HEK293 (cell line): ENCODE results near the gene C6orf136.

Experiments used
- CTCF ChIA-PET: fragments of 350-600 bp; formaldehyde crosslinking; extraction: SDS; loops from one replicate; lab custom pipeline; 2021; ENCODE audit warnings: antibody characterized with exemption; lab: Yijun Ruan, JAX
- POLR2A ChIA-PET: fragments of 300-600 bp; formaldehyde crosslinking; extraction: SDS; loops from one replicate; lab custom pipeline; 2020; ENCODE audit warnings: antibody characterized with exemption, inconsistent platforms; lab: Yijun Ruan, JAX
- H3K27ac ChIP-seq: fragments of 200-500 bp; sonication (Bioruptor generic); 2 replicates; pipeline ENCODE4 v1.5.1; 2014; ENCODE audit warnings: low read depth, low read length, control low read depth, inconsistent platforms; ENCODE audit errors: extremely low read depth
- H3K36me3 ChIP-seq, 2 experiments: fragments of 200-500 bp in 1 of 2; sonication (Bioruptor generic) in 1 of 2; 1 replicate in 1 of 2; 2 replicates in 1 of 2; pipeline ENCODE4 v1.5.1; 2014 to 2017; ENCODE audit warnings: inconsistent platforms in 2 of 2, low read length in 2 of 2; ENCODE audit not compliant: control insufficient read depth in 2 of 2, insufficient read depth in 1 of 2
- H3K4me1 ChIP-seq: fragments of 200-500 bp; sonication (Bioruptor generic); 2 replicates; pipeline ENCODE4 v1.5.1; 2014; ENCODE audit warnings: mild to moderate bottlenecking, low read length, inconsistent platforms; ENCODE audit not compliant: control insufficient read depth, insufficient read depth
- H3K4me3 ChIP-seq: 2 replicates; pipeline ENCODE4 v1.5.1; 2011; ENCODE audit warnings: low read depth, mild to moderate bottlenecking, control low read depth, low read length, moderate library complexity
- H3K9me3 ChIP-seq: fragments of 200-500 bp; sonication (Bioruptor generic); 2 replicates; pipeline ENCODE4 v1.5.1; 2014; ENCODE audit warnings: low read depth, low read length, inconsistent platforms; ENCODE audit not compliant: control insufficient read depth, insufficient read depth
- HOXC10 ChIP-seq: sonication (generic); formaldehyde crosslinking; IDR thresholded peaks from 2 replicates; pipeline ENCODE4 v1.8.1; 2023; ENCODE audit warnings: mild to moderate bottlenecking, missing genetic modification reagents
- OVOL3 ChIP-seq: fragments of 450-650 bp; formaldehyde crosslinking; IDR thresholded peaks from 2 replicates; pipeline ENCODE4 v1.5.1; 2016; ENCODE audit warnings: missing biosample characterization, missing genetic modification characterization
- PRDM1 ChIP-seq: fragments of 450-650 bp; formaldehyde crosslinking; IDR thresholded peaks from 2 replicates; pipeline ENCODE4; 2016; ENCODE audit warnings: missing biosample characterization, missing genetic modification characterization
- PRDM10 ChIP-seq: fragments of 450-650 bp; formaldehyde crosslinking; IDR thresholded peaks from 2 replicates; pipeline ENCODE4 v1.5.1; 2016; ENCODE audit warnings: missing biosample characterization, missing genetic modification characterization
- SP3 ChIP-seq: fragments of 450-650 bp; formaldehyde crosslinking; IDR thresholded peaks from 2 replicates; pipeline ENCODE4 v1.5.1; 2016; ENCODE audit warnings: missing biosample characterization, missing genetic modification characterization
- ZBTB20 ChIP-seq: fragments of 450-650 bp; formaldehyde crosslinking; IDR thresholded peaks from 2 replicates; pipeline ENCODE4 v1.5.1; 2016; ENCODE audit warnings: missing biosample characterization, missing genetic modification characterization
- ZBTB26 ChIP-seq: fragments of 450-650 bp; formaldehyde crosslinking; optimal IDR thresholded peaks from 2 replicates; pipeline ENCODE3; 2016; ENCODE audit warnings: missing biosample characterization, mild to moderate bottlenecking, missing genetic modification characterization
- ZBTB48 ChIP-seq: fragments of 450-650 bp; formaldehyde crosslinking; IDR thresholded peaks from 2 replicates; pipeline ENCODE4 v1.5.1; 2016; ENCODE audit warnings: missing biosample characterization, missing genetic modification characterization
- ZBTB49 ChIP-seq: fragments of 450-650 bp; formaldehyde crosslinking; IDR thresholded peaks from 2 replicates; pipeline ENCODE4 v1.5.1; 2016; ENCODE audit warnings: missing biosample characterization, missing genetic modification characterization, low read depth
- ZBTB6 ChIP-seq: fragments of 450-650 bp; formaldehyde crosslinking; IDR thresholded peaks from 2 replicates; pipeline ENCODE4 v1.5.1; 2017; ENCODE audit warnings: missing biosample characterization, missing genetic modification characterization
- ZNF10 ChIP-seq: fragments of 450-650 bp; formaldehyde crosslinking; IDR thresholded peaks from 2 replicates; pipeline ENCODE4 v1.5.1; 2017; ENCODE audit warnings: missing biosample characterization, missing genetic modification characterization
- ZNF132 ChIP-seq: fragments of 450-650 bp; formaldehyde crosslinking; IDR thresholded peaks from 2 replicates; pipeline ENCODE4 v1.5.1; 2017; ENCODE audit warnings: missing biosample characterization, missing genetic modification characterization, borderline replicate concordance
- ZNF140 ChIP-seq: fragments of 450-650 bp; formaldehyde crosslinking; IDR thresholded peaks from 2 replicates; pipeline ENCODE4 v1.5.1; 2016; ENCODE audit warnings: missing biosample characterization, missing genetic modification characterization
- ZNF146 ChIP-seq: fragments of 450-650 bp; formaldehyde crosslinking; IDR thresholded peaks from 2 replicates; pipeline ENCODE4 v1.5.1; 2016; ENCODE audit warnings: missing biosample characterization, missing genetic modification characterization
- ZNF2 ChIP-seq: fragments of 450-650 bp; formaldehyde crosslinking; IDR thresholded peaks from 2 replicates; pipeline ENCODE4 v1.5.1; 2016; ENCODE audit warnings: missing biosample characterization, missing genetic modification characterization
- ZNF223 ChIP-seq: fragments of 450-650 bp; formaldehyde crosslinking; IDR thresholded peaks from 2 replicates; pipeline ENCODE4 v1.5.1; 2016; ENCODE audit warnings: missing biosample characterization, missing genetic modification characterization
- ZNF391 ChIP-seq: fragments of 450-650 bp; formaldehyde crosslinking; IDR thresholded peaks from 2 replicates; pipeline ENCODE4 v1.5.1; 2016; ENCODE audit warnings: low read depth, missing biosample characterization, missing genetic modification characterization, borderline replicate concordance
- ZNF423 ChIP-seq: fragments of 450-650 bp; formaldehyde crosslinking; IDR thresholded peaks from 2 replicates; pipeline ENCODE4 v1.5.1; 2016; ENCODE audit warnings: missing biosample characterization, missing genetic modification characterization
- ZNF510 ChIP-seq: fragments of 450-650 bp; formaldehyde crosslinking; IDR thresholded peaks from 2 replicates; pipeline ENCODE4 v1.5.1; 2018; ENCODE audit warnings: mild to moderate bottlenecking, missing genetic modification characterization, missing biosample characterization; ENCODE audit not compliant: insufficient replicate concordance
- ZNF600 ChIP-seq: fragments of 450-650 bp; formaldehyde crosslinking; IDR thresholded peaks from 2 replicates; pipeline ENCODE4 v1.5.1; 2016; ENCODE audit warnings: missing biosample characterization, missing genetic modification characterization
- ZNF621 ChIP-seq: fragments of 450-650 bp; formaldehyde crosslinking; IDR thresholded peaks from 2 replicates; pipeline ENCODE4 v1.5.1; 2017; ENCODE audit warnings: missing biosample characterization, missing genetic modification characterization
- ZNF660 ChIP-seq: fragments of 450-650 bp; IDR thresholded peaks from 2 replicates; pipeline ENCODE4 v1.5.1; 2018; ENCODE audit warnings: missing biosample characterization, mild to moderate bottlenecking, missing genetic modification characterization
- ZNF777 ChIP-seq: fragments of 450-650 bp; formaldehyde crosslinking; IDR thresholded peaks from 2 replicates; pipeline ENCODE4 v1.5.1; 2017; ENCODE audit warnings: missing biosample characterization, missing genetic modification characterization, borderline replicate concordance
- TF ChIP-seq, protein P1 (sequence below): fragments of 450-650 bp; IDR thresholded peaks from 2 replicates; pipeline ENCODE4 v1.5.1; 2018; ENCODE audit warnings: missing biosample characterization, mild to moderate bottlenecking, missing genetic modification characterization

Gene C6orf136

DNA sequence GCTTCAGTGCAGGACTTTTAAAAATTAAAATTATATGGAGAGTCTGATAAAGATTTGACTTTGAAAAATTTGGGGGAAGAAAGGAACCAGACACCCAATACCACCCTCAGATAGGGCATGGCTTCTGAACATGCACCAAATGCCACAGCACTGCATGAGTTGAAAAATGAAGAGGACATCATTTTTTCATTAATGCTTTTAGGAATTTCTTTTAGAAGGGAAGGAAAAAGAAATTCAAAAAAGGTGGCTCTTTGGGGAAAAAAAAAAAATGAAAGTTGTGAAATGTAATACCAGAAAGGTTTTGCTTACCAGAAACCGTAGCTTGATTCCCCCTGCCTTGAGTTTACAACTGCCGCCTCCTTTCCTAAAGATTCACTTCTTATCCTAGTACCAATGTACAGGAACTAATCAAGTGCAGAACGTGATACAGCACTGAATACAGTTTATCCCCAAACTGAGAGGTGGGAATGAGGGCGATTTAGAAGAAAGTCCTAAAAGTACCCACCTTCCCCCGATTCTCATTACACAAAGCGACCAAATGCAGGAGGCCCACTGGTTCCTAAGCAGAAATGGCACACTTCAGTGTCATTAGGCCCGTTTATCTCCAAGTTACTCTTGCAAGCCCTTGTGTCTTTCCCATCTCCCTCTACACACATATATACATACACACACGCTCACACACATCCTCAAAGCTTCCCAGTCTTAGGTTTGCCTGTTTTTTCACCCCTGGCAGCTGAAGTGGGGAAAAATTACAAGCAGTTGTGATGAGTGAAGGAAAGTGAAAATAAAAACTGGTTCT lies 32.7 kb upstream of the C6orf136 start:
- no peaks in the 10 kb centered on the region for H3K9me3 ChIP-seq
- peaks cover 3 to 39% of the 10 kb centered on the region in 2 experiments for H3K36me3 ChIP-seq
- POLR2A ChIA-PET, result interaction anchor here (0.6 to 4.8 kb wide), 53 partner anchors 8 to 517 kb away, joined by 3 to 197 read pairs (median 6); partner anchors contain the start of genes ABCF1, ATAT1, C6orf136 and DDR1
- peaks cover 18% of the 10 kb centered on the region for H3K4me1 ChIP-seq
- peak overlapping the region; percentile 65 for H3K27ac ChIP-seq
- CTCF ChIA-PET, result interaction anchor here (0.6 to 3.2 kb wide), 12 partner anchors 10 to 161 kb away, joined by 3 to 29 read pairs (median 6); no protein-coding TSS in a partner anchor
- TF ChIP-seq ZNF146 (tag by site-specific recombination) (no peak), ZNF621 (no peak), ZNF10 (tag by site-specific recombination) (no peak), ZNF140 (tag by site-specific recombination) (no peak), PRDM1 (peak; percentile 73; the same call in 1 of the 2 replicates), ZNF2 (tag by site-specific recombination) (peak; percentile 21; the same call in 1 of the 2 replicates), ZBTB26 (tag by site-specific recombination) (peak; percentile 5), ZNF132 (no peak)
- TF ChIP-seq, all 188 proteins: peak for 3
- peak overlapping the region; percentile 20 for H3K4me3 ChIP-seq

- POLR2A ChIA-PET, result interaction anchor here (0.6 to 4.8 kb wide), 41 partner anchors 8 to 516 kb away, joined by 3 to 197 read pairs (median 5); partner anchors contain the start of genes ABCF1, ATAT1, C6orf136 and DDR1
- CTCF ChIA-PET, result interaction anchor here (0.6 to 3.2 kb wide), 10 partner anchors 16 to 129 kb away, joined by 3 to 16 read pairs (median 3); partner anchors contain the start of gene DHX16
- TF ChIP-seq ZNF423 (tag by site-specific recombination) (no peak), ZNF510 (tag by site-specific recombination) (no peak), ZNF223 (tag by site-specific recombination) (no peak), ZBTB6 (tag by site-specific recombination) (no peak), SP3 (tag by site-specific recombination) (peak; percentile 78), ZBTB48 (no peak), ZNF660 (tag by site-specific recombination) (peak; percentile 77; the same call in 1 of the 2 replicates), ZBTB20 (tag by site-specific recombination) (0 out of 2 replicates have a peak, but pooled peaks have one; percentile 15), ZNF391 (tag by site-specific recombination) (no peak), ZBTB49 (no peak), ZNF600 (tag by site-specific recombination) (no peak), ZNF777 (tag by site-specific recombination) (no peak), OVOL3 (tag by site-specific recombination) (no peak), PRDM10 (peak; percentile 95), HOXC10 (CRISPR knock-in tag) (no peak)
- TF ChIP-seq, protein P1, sequence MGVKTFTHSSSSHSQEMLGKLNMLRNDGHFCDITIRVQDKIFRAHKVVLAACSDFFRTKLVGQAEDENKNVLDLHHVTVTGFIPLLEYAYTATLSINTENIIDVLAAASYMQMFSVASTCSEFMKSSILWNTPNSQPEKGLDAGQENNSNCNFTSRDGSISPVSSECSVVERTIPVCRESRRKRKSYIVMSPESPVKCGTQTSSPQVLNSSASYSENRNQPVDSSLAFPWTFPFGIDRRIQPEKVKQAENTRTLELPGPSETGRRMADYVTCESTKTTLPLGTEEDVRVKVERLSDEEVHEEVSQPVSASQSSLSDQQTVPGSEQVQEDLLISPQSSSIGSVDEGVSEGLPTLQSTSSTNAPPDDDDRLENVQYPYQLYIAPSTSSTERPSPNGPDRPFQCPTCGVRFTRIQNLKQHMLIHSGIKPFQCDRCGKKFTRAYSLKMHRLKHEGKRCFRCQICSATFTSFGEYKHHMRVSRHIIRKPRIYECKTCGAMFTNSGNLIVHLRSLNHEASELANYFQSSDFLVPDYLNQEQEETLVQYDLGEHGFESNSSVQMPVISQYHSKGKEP, result no peak
Measured at GRCh38 chr6:30614843-30615218, 32.1 kb upstream of the C6orf136 start.

More at GRCh38 chr6:30614843-30615218, 32.1 kb upstream of the C6orf136 start:
- Histone ChIP-seq H3K9me3 (no peaks in the 10 kb centered on the region), H3K4me3 (peak overlapping the region; percentile 74), H3K36me3 (peaks cover under 1 to 39% of the 10 kb centered on the region in 2 experiments; a peak in 2 of 3 replicates), H3K4me1 (peaks cover 18% of the 10 kb centered on the region), H3K27ac (peak overlapping the region; percentile 65)
